H1 (cell line): ENCODE results near the gene GALNT6. TPM values are rescaled to one million over a fixed set of nuclear protein-coding genes. Genes with fewer than 3 reads are reported as not detected.

Experiments used
- CTCF ChIA-PET: fragments of 300-600 bp; sonication (Branson Sonifier 250); formaldehyde crosslinking; loops from one replicate; lab custom pipeline; 2021; ENCODE audit not compliant: partially characterized antibody; lab: Charles Lee
- POLR2A ChIA-PET: fragments of 300-600 bp; sonication (Branson Sonifier 250); formaldehyde crosslinking; loops from one replicate; lab custom pipeline; 2021; ENCODE audit warnings: inconsistent platforms; ENCODE audit not compliant: partially characterized antibody; lab: Charles Lee
- DNase-seq, 2 experiments: peaks; one replicate each; pipeline versions ENCODE4 v3.0.0 to v3.0.0-alpha.2; 2010 to 2022; ENCODE audit warnings: low spot score in 2 of 2, low read depth in 1 of 2, mixed read lengths in 1 of 2
- FAIRE-seq: peaks from 2 replicates; lab custom pipeline; 2011; peaks lifted over from hg19 to GRCh38; lab: Jason Lieb, UNC
- H2AFZ ChIP-seq: 2 replicates; pipeline ENCODE4 v1.8.1; 2012; ENCODE audit warnings: low read length, inconsistent platforms
- H2AK5ac ChIP-seq: 2 replicates; pipeline ENCODE4 v1.6.1; 2013; ENCODE audit warnings: low read depth, low read length
- H2BK120ac ChIP-seq: replicated peaks from 2 replicates; pipeline ENCODE3; 2013; ENCODE audit warnings: low read depth, low read length, inconsistent platforms
- H2BK12ac ChIP-seq: 2 replicates; pipeline ENCODE4 v1.6.1; 2013; ENCODE audit warnings: low read depth, low read length
- H2BK15ac ChIP-seq: 2 replicates; pipeline ENCODE4 v1.6.1; 2013; ENCODE audit warnings: low read length
- H2BK20ac ChIP-seq: 2 replicates; pipeline ENCODE4 v1.6.1; 2013; ENCODE audit warnings: low read length
- H2BK5ac ChIP-seq: 2 replicates; pipeline ENCODE4 v1.6.1; 2013; ENCODE audit warnings: low read depth, low read length
- H3K14ac ChIP-seq: 2 replicates; pipeline ENCODE4 v1.6.1; 2013; ENCODE audit warnings: inconsistent platforms; ENCODE audit not compliant: insufficient read length
- H3K18ac ChIP-seq: 2 replicates; pipeline ENCODE4 v1.6.1; 2013; ENCODE audit warnings: low read length; ENCODE audit errors: extremely low read depth
- H3K23ac ChIP-seq: 2 replicates; pipeline ENCODE4 v1.6.1; 2013; ENCODE audit warnings: inconsistent platforms; ENCODE audit not compliant: insufficient read length
- H3K23me2 ChIP-seq: 2 replicates; pipeline ENCODE4 v1.6.1; 2013; ENCODE audit warnings: low read depth, low read length
- H3K27ac ChIP-seq: 2 replicates; pipeline ENCODE4 v1.6.1; 2011; ENCODE audit warnings: low read depth, low read length, inconsistent platforms
- H3K27me3 ChIP-seq, 4 experiments: replicated peaks in 1 of 4; 1 replicate in 1 of 4; 2 replicates in 3 of 4; pipeline versions ENCODE4 v1.6.1 to v1.8.1; 2011 to 2013; ENCODE audit warnings: low read length in 3 of 4, mild to moderate bottlenecking in 3 of 4, inconsistent platforms in 2 of 4, mixed read lengths in 2 of 4, moderate library complexity in 1 of 4; ENCODE audit not compliant: control insufficient read depth in 3 of 4, insufficient read depth in 3 of 4; ENCODE audit errors: extremely low read depth in 1 of 4
- H3K36me3 ChIP-seq, 4 experiments: 2 replicates each; pipeline versions ENCODE4 v1.6.1 to v1.8.1; 2011 to 2013; ENCODE audit warnings: mild to moderate bottlenecking in 4 of 4, low read length in 3 of 4, moderate library complexity in 2 of 4, control low read depth in 1 of 4, inconsistent platforms in 1 of 4; ENCODE audit not compliant: insufficient read depth in 4 of 4, control insufficient read depth in 2 of 4
- H3K4ac ChIP-seq: replicated peaks from 2 replicates; pipeline ENCODE3; 2013; ENCODE audit warnings: low read length, low read depth, mixed read lengths, inconsistent platforms; ENCODE audit not compliant: insufficient read length
- H3K4me1 ChIP-seq, 4 experiments: replicated peaks in 1 of 4; 1 replicate in 1 of 4; 2 replicates in 3 of 4; pipeline versions ENCODE4 v1.6.1 to v1.8.1; 2011 to 2013; ENCODE audit warnings: low read length in 3 of 4, inconsistent platforms in 2 of 4, mixed read lengths in 1 of 4; ENCODE audit not compliant: insufficient read depth in 4 of 4, control insufficient read depth in 3 of 4
- H3K4me2 ChIP-seq, 2 experiments: 2 replicates each; pipeline versions ENCODE4 v1.6.1 to v1.8.1; 2011 to 2013; ENCODE audit warnings: low read depth in 2 of 2, low read length in 2 of 2, control low read depth in 1 of 2, inconsistent platforms in 1 of 2, mild to moderate bottlenecking in 1 of 2; ENCODE audit not compliant: insufficient read depth in 1 of 2
- H3K4me3 ChIP-seq, 4 experiments: fragments of 200-600, 300-600 bp in 1 of 4; sonication (generic), shearing (Covaris generic), sonication (Bioruptor Twin) in 1 of 4; 2 replicates each; pipeline versions ENCODE4 v1.5.1 to v1.8.1; 2011 to 2016; ENCODE audit warnings: low read length in 4 of 4, low read depth in 3 of 4, control low read depth in 2 of 4, inconsistent platforms in 2 of 4, mild to moderate bottlenecking in 2 of 4, mixed read lengths in 1 of 4, moderate library complexity in 1 of 4; ENCODE audit not compliant: insufficient read depth in 2 of 4; ENCODE audit errors: extremely low read depth in 1 of 4
- H3K56ac ChIP-seq: replicated peaks from 2 replicates; pipeline ENCODE3; 2013; ENCODE audit warnings: low read depth, mild to moderate bottlenecking, mixed read lengths, low read length, inconsistent platforms; ENCODE audit not compliant: insufficient read length
- H3K79me1 ChIP-seq: 2 replicates; pipeline ENCODE4 v1.6.1; 2013; ENCODE audit warnings: low read depth, low read length, control low read depth
- H3K79me2 ChIP-seq, 2 experiments: 2 replicates each; pipeline versions ENCODE4 v1.6.1 to v1.8.1; 2012 to 2013; ENCODE audit warnings: low read length in 2 of 2, mild to moderate bottlenecking in 2 of 2, inconsistent platforms in 1 of 2; ENCODE audit not compliant: insufficient read depth in 2 of 2, control insufficient read depth in 1 of 2
- H3K9ac ChIP-seq, 4 experiments: replicated peaks in 1 of 4; 1 replicate in 1 of 4; 2 replicates in 3 of 4; pipeline versions ENCODE4 v1.6.1 to v1.8.1; 2011 to 2013; ENCODE audit warnings: low read depth in 3 of 4, low read length in 3 of 4, control low read depth in 2 of 4, mild to moderate bottlenecking in 2 of 4, moderate library complexity in 2 of 4, inconsistent platforms in 1 of 4; ENCODE audit errors: extremely low read depth in 1 of 4
- H3K9me3 ChIP-seq, 2 experiments: 2 replicates each; pipeline versions ENCODE4 v1.6.1 to v1.8.1; 2012 to 2013; ENCODE audit warnings: mild to moderate bottlenecking in 2 of 2, moderate library complexity in 2 of 2, control low read depth in 1 of 2, inconsistent platforms in 1 of 2, low read depth in 1 of 2, low read length in 1 of 2, mixed read lengths in 1 of 2; ENCODE audit not compliant: insufficient read depth in 2 of 2
- H4K20me1 ChIP-seq, 2 experiments: replicated peaks in 1 of 2; 2 replicates each; pipeline versions ENCODE3 to v1.8.1; 2011 to 2013; ENCODE audit warnings: inconsistent platforms in 2 of 2, low read length in 2 of 2, mild to moderate bottlenecking in 1 of 2; ENCODE audit not compliant: insufficient read depth in 2 of 2, control insufficient read depth in 1 of 2
- H4K5ac ChIP-seq: 2 replicates; pipeline ENCODE4 v1.6.1; 2013; ENCODE audit warnings: low read length, low read depth, mixed read lengths, inconsistent platforms; ENCODE audit not compliant: insufficient read length
- H4K8ac ChIP-seq: 2 replicates; pipeline ENCODE4 v1.8.0; 2013; ENCODE audit warnings: mild to moderate bottlenecking, moderate library complexity, low read length, inconsistent platforms; ENCODE audit not compliant: insufficient read depth; ENCODE audit errors: extremely low read depth
- H4K91ac ChIP-seq: replicated peaks from 2 replicates; pipeline ENCODE3; 2013; ENCODE audit warnings: low read length, mixed read lengths, inconsistent platforms; ENCODE audit not compliant: insufficient read length
- BACH1 ChIP-seq: IDR thresholded peaks from 2 replicates; pipeline ENCODE4 v1.6.1; 2012; ENCODE audit warnings: low read length, improper control_type of control experiment
- CEBPB ChIP-seq: IDR thresholded peaks from 2 replicates; pipeline ENCODE4 v1.6.1; 2012; ENCODE audit warnings: low read depth, low read length
- JUN ChIP-seq: IDR thresholded peaks from 2 replicates; pipeline ENCODE4 v1.6.1; 2011; ENCODE audit warnings: low read depth, mild to moderate bottlenecking, improper control_type of control experiment, low read length
- MAX ChIP-seq: IDR thresholded peaks from 2 replicates; pipeline ENCODE4 v1.6.1; 2012; ENCODE audit warnings: inconsistent platforms
- NRF1 ChIP-seq: IDR thresholded peaks from 2 replicates; pipeline ENCODE4 v1.6.1; 2011; ENCODE audit warnings: mild to moderate bottlenecking, low read depth, low read length, improper control_type of control experiment
- PHF8 ChIP-seq: fragments of 200-600 bp; sonication (generic); conservative IDR thresholded peaks from 2 replicates; pipeline ENCODE4 v1.7.1; 2012; ENCODE audit warnings: low read depth, mild to moderate bottlenecking, inconsistent platforms, low read length, moderate library complexity
- TAF1 ChIP-seq: IDR thresholded peaks from 2 replicates; pipeline ENCODE4 v1.6.1; 2011; ENCODE audit warnings: mild to moderate bottlenecking, low read depth, low read length
- WGBS, 2 experiments: shearing (Covaris generic) in 1 of 2; methylation state at CpG; one replicate each; pipeline versions ENCODE4 v1.1.6 to v1.1.7; 2013 to 2015; ENCODE audit warnings: low lambda C conversion rate in 2 of 2, mixed read lengths in 2 of 2, inconsistent platforms in 1 of 2, low coverage in 1 of 2, missing lambda C conversion rate in 1 of 2; ENCODE audit not compliant: insufficient replicate concordance in 2 of 2, insufficient coverage in 1 of 2, insufficient read length in 1 of 2; ENCODE audit errors: extremely low coverage in 1 of 2, missing lambda C conversion rate in 1 of 2; 5-methylcytosine and 5-hydroxymethylcytosine counted together
- polyA plus RNA-seq, 7 experiments: library from polyadenylated mRNA; depleted of rRNA in 3 of 7; stranded (reverse) in 5 of 7; unstranded in 2 of 7; fragments of >200 nt in 5 of 7; fragments of 200-250 nt in 2 of 7; gene quantifications; 1 replicate in 5 of 7; 2 replicates in 1 of 7; 4 replicates in 1 of 7; pipeline versions ENCODE4 v1.2.1 to v1.2.3, GENCODE V29; 2011 to 2013; ENCODE audit warnings: missing spikeins in 2 of 7, mixed read lengths in 2 of 7
- total RNA-seq: library from RNA; stranded (reverse); fragmentation: NEBNext Ultra II Directional; extraction: Animal tissue kit (Norgen Biotek cat#: 25700); gene quantifications from 2 replicates; pipeline ENCODE4 v1.2.1, GENCODE V29; 2021

GALNT6 gene
- total and polyA plus RNA-seq, 2 of the 8 experiments (the other 6 are each of a cell fraction or from before 2014, with no cell fraction given) = 5.8 to 10.7 TPM

DNA sequence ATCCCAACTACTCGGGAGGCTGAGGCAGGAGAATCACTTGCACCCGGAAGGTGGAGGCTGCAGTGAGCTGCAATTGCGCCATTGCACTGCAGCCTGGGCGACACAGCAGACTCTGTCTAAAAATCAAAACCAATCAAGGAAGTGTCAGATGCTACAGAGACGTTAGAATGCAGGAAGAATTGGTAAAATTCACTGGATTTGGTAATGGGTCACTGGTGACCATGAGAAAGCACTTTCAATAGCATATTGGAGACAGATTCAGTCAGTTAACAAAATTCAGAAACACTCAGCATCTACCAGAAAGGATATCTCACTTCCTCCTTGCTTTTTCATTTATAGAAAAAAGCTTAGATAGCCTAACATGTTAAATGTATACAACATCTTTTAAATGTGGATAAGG, 84.7 kb downstream of the GALNT6 start:
- H3K79me2 ChIP-seq = no peaks in the 10 kb centered on the region
- 83% methylated on average over 5 of the region's 5 CpGs; no CpG with 5 or more reads in 1 of the 2 experiments for WGBS, 2 experiments
- TF ChIP-seq BACH1 (no peak), NRF1 (no peak), JUN (no peak), TAF1 (no peak), PHF8 (no peak), CEBPB (no peak), MAX (no peak)

More for the DNA sequence above, 84.7 kb downstream of the GALNT6 start:
- H3K23ac ChIP-seq = no peak overlapping the region
- H3K18ac ChIP-seq = no peak overlapping the region
- H4K20me1 ChIP-seq = no peaks in the 10 kb centered on the region
- H3K9me3 ChIP-seq = no peaks in the 10 kb centered on the region
- no peak overlapping the region for H3K27ac ChIP-seq
- no peak overlapping the region for H3K14ac ChIP-seq
- H2BK20ac ChIP-seq = no peak overlapping the region
- peaks cover 2% of the 10 kb centered on the region; the same call in 1 of the 2 replicates for H3K23me2 ChIP-seq
- H3K4me3 ChIP-seq = no peak overlapping the region
- H3K4ac ChIP-seq = no peak overlapping the region
- no peak overlapping the region for H3K4me2 ChIP-seq
- no peak for FAIRE-seq
- no peaks in the 10 kb centered on the region for H3K79me1 ChIP-seq
- H2BK5ac ChIP-seq = no peak overlapping the region
- POLR2A ChIA-PET = interaction anchor here (1.2 kb wide), 1 partner anchor 14 kb away, joined by 4 read pairs; no protein-coding TSS in a partner anchor
- no peaks in the 10 kb centered on the region for H3K27me3 ChIP-seq
- no peak overlapping the region for H4K5ac ChIP-seq
- no peak overlapping the region for H4K8ac ChIP-seq
- H2AK5ac ChIP-seq = no peak overlapping the region
- H3K4me1 ChIP-seq = no peaks in the 10 kb centered on the region
- no peak overlapping the region for H2BK12ac ChIP-seq
- CTCF ChIA-PET = interaction anchor here (0.8 to 1.9 kb wide), 3 partner anchors 11 to 45 kb away, joined by 5 to 7 read pairs (median 7); no protein-coding TSS in a partner anchor
- H3K36me3 ChIP-seq = no peaks in the 10 kb centered on the region
- no peak overlapping the region for H2AFZ ChIP-seq
- H3K56ac ChIP-seq = no peak overlapping the region
- H2BK120ac ChIP-seq = no peak overlapping the region
- no peak overlapping the region for H3K9ac ChIP-seq
- H2BK15ac ChIP-seq = no peak overlapping the region
- no peak overlapping the region for H4K91ac ChIP-seq
- no peak for DNase-seq
